Activated B cell treated with CpG ODN at 0.5 μM for 24 hours (primary cell): Measurements from ENCODE around the gene GALNT2. TPM values are rescaled to one million over a fixed set of nuclear protein-coding genes. Genes with fewer than 3 reads are reported as not detected.

Experiments used
- ATAC-seq: fragments of 200-7000 bp; cut with Tn5 transposase; one replicate; pipeline ENCODE4 v1.10.0; 2021; ENCODE audit warnings: low read depth, mild to moderate bottlenecking, moderate library complexity
- CTCF ChIA-PET: fragments of 350-600 bp; sonication (Branson Sonifier 250); formaldehyde crosslinking; loops from one replicate; lab custom pipeline; 2021; ENCODE audit warnings: antibody characterized with exemption; lab: Charles Lee
- POLR2A ChIA-PET: fragments of 350-600 bp; sonication (Branson Sonifier 250); formaldehyde crosslinking; loops from one replicate; lab custom pipeline; 2021; ENCODE audit warnings: antibody characterized with exemption; lab: Charles Lee
- DNase-seq: peaks from one replicate; pipeline ENCODE4 v3.0.0; 2022
- H3K27ac Mint-ChIP-seq: one replicate; pipeline ENCODE4 v1.8.0; 2020; ENCODE audit warnings: mixed read lengths
- H3K27me3 Mint-ChIP-seq: one replicate; pipeline ENCODE4 v1.8.0; 2021; ENCODE audit warnings: mixed read lengths
- H3K36me3 Mint-ChIP-seq: one replicate; pipeline ENCODE4 v1.8.0; 2021; ENCODE audit warnings: low read depth, mixed read lengths
- H3K4me1 Mint-ChIP-seq: one replicate; pipeline ENCODE4 v1.8.0; 2021; ENCODE audit warnings: mixed read lengths
- H3K4me3 Mint-ChIP-seq: one replicate; pipeline ENCODE4 v1.8.0; 2020; ENCODE audit warnings: mild to moderate bottlenecking, mixed read lengths
- H3K9me3 Mint-ChIP-seq: one replicate; pipeline ENCODE4 v1.8.0; 2020; ENCODE audit warnings: mixed read lengths
- intact Hi-C: fragments of 100-400 bp; cut with micrococcal nuclease; formaldehyde crosslinking; loops from one replicate; pipeline ENCODE4 v1.15.1; 2024
- total RNA-seq: library from RNA; stranded (reverse); gene quantifications from 2 replicates; pipeline ENCODE4 v1.2.3, GENCODE V29; 2022
- TF ChIP-seq, protein P1 (sequence below): fragments of 200-600 bp; IDR thresholded peaks from one replicate; pipeline ENCODE4 v1.8.0; 2022; ENCODE audit warnings: antibody characterized with exemption, mild to moderate bottlenecking

The GALNT2 gene
- total RNA-seq, 1 donor from 2014 or later = 108 TPM

DNA sequence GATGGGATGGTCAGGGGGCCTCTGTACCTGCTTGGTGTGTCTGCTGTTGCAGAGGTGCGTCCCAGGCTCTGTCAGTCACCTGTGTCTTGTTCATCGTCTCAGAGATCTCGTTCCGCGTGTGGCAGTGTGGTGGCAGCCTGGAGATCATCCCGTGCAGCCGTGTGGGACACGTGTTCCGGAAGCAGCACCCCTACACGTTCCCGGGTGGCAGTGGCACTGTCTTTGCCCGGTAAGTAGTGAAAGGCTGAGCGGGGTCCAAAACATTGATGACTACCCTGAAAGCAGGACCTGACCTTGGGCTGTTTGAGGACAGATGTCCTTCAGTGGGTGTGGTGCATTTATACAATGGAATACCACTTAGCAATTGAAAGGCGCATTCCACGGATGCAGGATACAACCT is 188.1 kb downstream of the GALNT2 start:
- intact Hi-C loops = no loop called here
- peaks cover 93% of the 10 kb centered on the region for H3K36me3 Mint-ChIP-seq

DNA sequence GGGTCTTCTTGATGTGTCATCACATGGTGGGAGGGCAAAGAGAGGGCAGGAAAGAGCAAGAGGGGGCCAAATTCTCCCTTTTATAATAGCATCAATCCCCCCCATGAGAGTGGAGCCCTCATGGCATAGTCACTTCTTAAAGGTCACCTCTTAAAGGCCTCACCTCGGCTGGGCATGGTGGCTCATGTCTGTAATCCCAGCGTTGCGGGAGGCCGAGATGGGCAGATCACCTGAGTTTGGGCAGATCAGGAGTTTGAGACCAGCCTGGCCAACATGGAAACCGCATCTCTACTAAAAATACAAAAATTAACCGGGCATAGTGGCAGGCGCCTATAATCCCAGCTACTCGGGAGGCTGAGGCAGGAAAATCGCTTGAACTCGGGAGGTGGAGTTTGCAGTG is 189.0 kb downstream of the GALNT2 start:
- ChIA-PET POLR2A (no interaction called here), CTCF (no interaction called here)
- H3K9me3 Mint-ChIP-seq = peaks cover 8% of the 10 kb centered on the region
- H3K4me1 Mint-ChIP-seq = peaks cover 25% of the 10 kb centered on the region
- peaks cover 85% of the 10 kb centered on the region for H3K36me3 Mint-ChIP-seq
- intact Hi-C loops = no loop called here
- DNase-seq = no peak
- H3K27me3 Mint-ChIP-seq = no peaks in the 10 kb centered on the region
- ATAC-seq = no peak
- TF ChIP-seq, protein P1, sequence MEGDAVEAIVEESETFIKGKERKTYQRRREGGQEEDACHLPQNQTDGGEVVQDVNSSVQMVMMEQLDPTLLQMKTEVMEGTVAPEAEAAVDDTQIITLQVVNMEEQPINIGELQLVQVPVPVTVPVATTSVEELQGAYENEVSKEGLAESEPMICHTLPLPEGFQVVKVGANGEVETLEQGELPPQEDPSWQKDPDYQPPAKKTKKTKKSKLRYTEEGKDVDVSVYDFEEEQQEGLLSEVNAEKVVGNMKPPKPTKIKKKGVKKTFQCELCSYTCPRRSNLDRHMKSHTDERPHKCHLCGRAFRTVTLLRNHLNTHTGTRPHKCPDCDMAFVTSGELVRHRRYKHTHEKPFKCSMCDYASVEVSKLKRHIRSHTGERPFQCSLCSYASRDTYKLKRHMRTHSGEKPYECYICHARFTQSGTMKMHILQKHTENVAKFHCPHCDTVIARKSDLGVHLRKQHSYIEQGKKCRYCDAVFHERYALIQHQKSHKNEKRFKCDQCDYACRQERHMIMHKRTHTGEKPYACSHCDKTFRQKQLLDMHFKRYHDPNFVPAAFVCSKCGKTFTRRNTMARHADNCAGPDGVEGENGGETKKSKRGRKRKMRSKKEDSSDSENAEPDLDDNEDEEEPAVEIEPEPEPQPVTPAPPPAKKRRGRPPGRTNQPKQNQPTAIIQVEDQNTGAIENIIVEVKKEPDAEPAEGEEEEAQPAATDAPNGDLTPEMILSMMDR = no peak
- no peak overlapping the region for H3K4me3 Mint-ChIP-seq
- no peak overlapping the region for H3K27ac Mint-ChIP-seq

More for the DNA sequence above, 188.1 kb downstream of the GALNT2 start:
- Mint-ChIP-seq H3K4me1 (peaks cover 18% of the 10 kb centered on the region), H3K4me3 (no peak overlapping the region), H3K27ac (no peak overlapping the region), H3K9me3 (peaks cover 8% of the 10 kb centered on the region), H3K27me3 (no peaks in the 10 kb centered on the region)
- no peak for ATAC-seq
- ChIA-PET POLR2A (no interaction called here), CTCF (no interaction called here)
- TF ChIP-seq, protein P1 = no peak
- no peak for DNase-seq

DNA sequence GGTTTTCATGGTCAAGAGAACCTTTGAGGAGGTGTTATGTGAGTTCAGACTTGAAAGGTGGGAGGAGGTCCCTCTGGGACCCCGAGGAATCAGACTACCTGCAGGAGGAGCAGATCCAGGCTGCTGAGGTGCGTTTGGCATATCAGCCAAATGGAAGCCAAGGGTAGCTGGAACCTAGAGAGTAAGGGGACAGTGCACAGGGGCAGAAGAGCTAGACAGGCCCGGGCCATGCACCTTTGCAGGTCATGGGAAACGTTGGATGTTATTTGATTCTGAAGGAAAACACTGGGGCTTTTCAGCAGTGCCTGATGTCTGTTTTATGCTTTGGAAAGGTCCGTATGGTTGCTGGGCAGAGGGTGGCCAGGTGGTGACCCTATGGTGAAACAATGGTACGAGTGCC is 189.9 kb downstream of the GALNT2 start:
- intact Hi-C loops = no loop called here
- peaks cover 17% of the 10 kb centered on the region for H3K4me1 Mint-ChIP-seq
- no peaks in the 10 kb centered on the region for H3K27me3 Mint-ChIP-seq
- H3K36me3 Mint-ChIP-seq = peaks cover 82% of the 10 kb centered on the region
- no peak for ATAC-seq
- TF ChIP-seq, protein P1 = no peak
- no peak for DNase-seq
- POLR2A ChIA-PET = no interaction called here
- H3K4me3 Mint-ChIP-seq = no peak overlapping the region
- CTCF ChIA-PET = no interaction called here
- no peak overlapping the region for H3K27ac Mint-ChIP-seq
- peaks cover 8% of the 10 kb centered on the region for H3K9me3 Mint-ChIP-seq

DNA sequence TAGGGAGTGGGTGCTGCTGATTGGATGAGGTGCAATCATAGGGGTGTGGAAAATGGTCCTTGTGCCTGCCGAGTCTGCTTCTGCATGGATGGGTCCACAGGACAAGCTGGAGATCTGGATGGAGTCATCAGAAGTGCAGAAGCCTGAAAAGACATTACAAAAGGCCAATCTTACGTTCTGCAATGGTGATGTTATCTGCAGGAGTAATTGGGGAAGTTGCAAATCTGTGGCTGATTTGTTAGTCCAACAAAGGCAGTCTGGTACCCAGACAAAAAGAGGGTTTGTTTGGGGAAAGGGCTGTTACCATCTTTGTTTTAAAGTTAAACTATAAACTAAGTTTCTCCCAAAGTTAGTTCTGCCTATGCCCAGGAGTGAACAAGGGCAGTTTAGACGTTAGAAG is 192.6 kb downstream of the GALNT2 start:
- DNase-seq = no peak
- Mint-ChIP-seq H3K36me3 (peaks cover 87% of the 10 kb centered on the region), H3K27me3 (no peaks in the 10 kb centered on the region), H3K27ac (no peak overlapping the region), H3K4me3 (no peak overlapping the region), H3K4me1 (peaks cover 24% of the 10 kb centered on the region), H3K9me3 (peaks cover 8% of the 10 kb centered on the region)
- TF ChIP-seq, protein P1 = no peak
- ChIA-PET POLR2A (no interaction called here), CTCF (no interaction called here)
- intact Hi-C loops = no loop called here
- no peak for ATAC-seq

DNA sequence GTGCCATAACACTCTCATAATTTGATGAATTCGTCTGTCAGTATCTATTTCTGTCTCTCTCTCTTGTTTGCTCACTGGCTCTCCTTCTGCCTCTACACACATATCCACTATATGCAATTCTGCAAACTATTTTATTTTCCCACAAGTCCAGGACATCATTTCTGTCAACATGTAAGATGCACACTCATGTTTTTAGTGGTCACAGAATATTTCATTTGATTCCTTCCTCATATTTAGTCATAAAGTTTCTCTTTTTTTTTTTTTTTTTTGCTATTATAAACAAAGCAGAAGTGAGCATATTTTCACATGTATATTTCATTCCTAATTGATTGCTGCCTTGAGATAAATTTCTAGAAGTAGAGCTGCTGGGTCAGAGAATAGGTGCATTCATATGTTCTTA is 193.8 kb downstream of the GALNT2 start:
- CTCF ChIA-PET = interaction anchor here (1.1 kb wide), 1 partner anchor 600 kb away, joined by 4 read pairs; no protein-coding TSS in a partner anchor
- Mint-ChIP-seq H3K27ac (no peak overlapping the region), H3K4me3 (no peak overlapping the region), H3K27me3 (no peaks in the 10 kb centered on the region), H3K4me1 (peaks cover 28% of the 10 kb centered on the region), H3K9me3 (peaks cover 8% of the 10 kb centered on the region), H3K36me3 (peaks cover 87% of the 10 kb centered on the region)
- ATAC-seq (no peak), DNase-seq (no peak)
- POLR2A ChIA-PET = interaction anchor here (1.4 kb wide), 1 partner anchor 9 kb away, joined by 5 read pairs; no protein-coding TSS in a partner anchor
- intact Hi-C loops = no loop called here
- TF ChIP-seq, protein P1 = no peak
